T-helper 22 cell (primary cell): Measurements from ENCODE around the gene ASH1L.

Experiments used
- DNase-seq: peaks from one replicate; pipeline ENCODE4 v3.0.0-alpha.2; 2020; ENCODE audit warnings: low read depth

ASH1L gene

GRCh38 chr1:155326020-155326526, 236.5 kb downstream of the ASH1L start:
- no peak for DNase-seq

GRCh38 chr1:155325603-155325893, 237.1 kb downstream of the ASH1L start:
- no peak for DNase-seq

DNA sequence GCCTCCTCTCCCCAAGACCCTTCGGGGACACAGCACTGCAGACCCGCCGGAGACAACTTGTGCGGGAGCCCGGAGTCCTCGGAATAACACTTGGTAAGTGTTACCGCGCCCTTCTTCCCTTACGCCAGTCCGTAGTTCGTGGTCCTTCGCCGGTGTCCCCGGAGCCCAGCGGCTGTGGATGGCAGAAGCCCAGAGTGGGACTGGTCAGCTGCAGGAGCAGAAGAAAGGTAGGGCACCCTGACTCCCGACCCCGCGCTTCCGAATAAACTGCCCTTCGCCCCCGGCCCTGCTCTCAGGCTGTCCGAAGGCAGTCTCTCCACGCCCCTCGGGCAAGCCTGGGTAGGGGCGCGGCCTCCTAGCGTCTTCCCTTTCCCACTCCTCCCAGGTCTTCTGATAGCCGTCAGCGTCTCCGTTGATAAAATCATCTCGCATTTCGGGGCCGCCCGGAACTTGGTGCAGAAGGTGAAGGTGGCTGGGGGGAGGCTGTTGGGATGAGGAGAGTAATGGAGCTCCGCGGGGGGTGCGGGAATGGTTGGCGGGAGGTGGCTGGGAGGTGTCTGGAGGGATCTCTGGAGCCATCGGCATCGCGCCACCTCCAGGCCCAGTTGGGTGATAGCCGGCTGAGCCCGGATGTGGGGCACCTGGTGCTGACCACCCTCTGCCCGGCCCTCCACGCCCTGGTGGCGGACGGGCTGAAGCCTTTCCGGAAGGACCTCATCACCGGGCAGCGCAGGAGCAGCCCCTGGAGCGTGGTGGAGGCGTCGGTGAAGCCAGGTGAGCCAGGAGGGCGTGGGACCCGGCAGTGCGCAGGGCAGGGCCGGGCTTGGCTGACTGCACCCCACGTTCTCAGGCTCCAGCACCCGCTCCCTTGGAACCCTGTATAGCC, 237.6 kb downstream of the ASH1L start:
- no peak for DNase-seq

- peak; percentile 90 for DNase-seq
These were observed 238.4 kb downstream of the ASH1L start for GRCh38 chr1:155324037-155324716.

DNA sequence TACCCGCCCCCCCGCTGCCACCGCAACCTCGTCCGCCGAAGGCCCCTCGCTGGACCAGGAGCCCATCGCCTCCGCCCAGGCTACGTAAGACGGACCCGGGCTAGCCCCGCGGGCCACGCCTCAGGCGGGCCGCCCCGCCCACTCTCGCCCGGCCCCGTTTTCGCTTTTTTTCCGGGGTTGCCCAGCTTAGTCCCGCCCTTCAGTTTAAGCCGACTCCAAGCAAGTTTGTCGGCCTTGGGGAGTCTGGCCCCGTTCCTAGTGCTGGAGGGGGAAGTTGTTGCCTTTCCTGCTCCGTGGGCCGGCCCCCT, 238.9 kb downstream of the ASH1L start:
- peak; percentile 69 for DNase-seq

- DNase-seq = peak; percentile 60
These were observed 239.5 kb downstream of the ASH1L start for GRCh38 chr1:155322953-155323728.

DNA sequence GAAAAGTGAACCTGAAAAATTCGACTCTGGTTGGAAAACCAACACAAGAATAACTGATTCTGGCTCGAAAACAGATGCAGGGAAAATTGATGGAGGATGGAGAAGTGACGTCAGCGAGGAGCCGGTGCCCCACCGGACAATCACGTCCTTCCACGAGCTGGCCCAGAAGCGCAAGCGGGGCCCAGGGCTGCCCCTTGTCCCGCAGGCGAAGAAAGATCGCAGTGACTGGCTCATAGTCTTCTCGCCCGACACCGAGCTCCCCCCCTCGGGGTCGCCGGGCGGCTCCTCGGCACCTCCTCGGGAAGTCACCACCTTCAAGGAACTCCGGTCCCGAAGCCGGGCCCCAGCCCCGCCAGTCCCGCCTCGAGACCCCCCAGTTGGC, 240.0 kb downstream of the ASH1L start:
- no peak for DNase-seq

GRCh38 chr1:155321639-155322503, 240.7 kb downstream of the ASH1L start:
- no peak for DNase-seq

- peak; percentile 56 for DNase-seq
These were observed 241.7 kb downstream of the ASH1L start, which contains the start of gene RUSC1 for GRCh38 chr1:155320661-155321617. Gene RUSC1, plus strand, starts transcription at chr1:155320894. Its CDS starts 880 bp downstream, at chr1:155321774.

DNA sequence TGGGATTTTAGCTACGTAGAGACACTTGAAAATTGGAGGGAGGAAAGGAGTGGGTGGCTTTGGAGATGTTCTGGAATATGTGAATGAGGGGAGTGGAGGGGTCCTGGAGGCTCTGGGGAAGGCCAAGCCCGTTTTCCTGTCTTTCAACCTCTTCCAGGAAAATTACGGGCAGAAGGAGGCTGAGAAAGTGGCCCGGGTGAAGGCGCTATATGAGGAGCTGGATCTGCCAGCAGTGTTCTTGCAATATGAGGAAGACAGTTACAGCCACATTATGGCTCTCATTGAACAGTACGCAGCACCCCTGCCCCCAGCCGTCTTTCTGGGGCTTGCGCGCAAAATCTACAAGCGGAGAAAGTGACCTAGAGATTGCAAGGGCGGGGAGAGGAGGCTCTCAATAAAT, 242.4 kb downstream of the ASH1L start:
- no peak for DNase-seq

- DNase-seq = no peak
These were observed 243.1 kb downstream of the ASH1L start for GRCh38 chr1:155319536-155319935.

DNA sequence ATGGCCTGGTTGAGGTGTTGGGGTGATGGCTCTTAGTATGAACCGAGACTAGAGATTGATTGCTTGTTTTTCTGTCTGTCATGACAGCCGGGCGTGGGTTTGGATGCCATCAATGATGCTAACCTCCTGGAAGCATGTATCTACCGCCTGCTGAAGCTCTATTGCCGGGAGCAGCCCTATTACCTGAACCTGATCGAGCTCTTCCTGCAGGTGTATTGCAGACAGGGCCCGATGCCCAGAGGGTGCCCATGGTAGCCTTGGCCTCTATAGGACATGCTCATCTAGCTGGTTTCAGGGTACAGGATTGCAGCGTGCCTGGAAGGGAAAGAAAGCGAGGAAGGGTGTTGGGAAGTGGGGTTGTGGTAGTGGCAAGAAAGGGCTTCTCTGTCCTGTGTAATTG, 244.5 kb downstream of the ASH1L start:
- DNase-seq = no peak

DNA sequence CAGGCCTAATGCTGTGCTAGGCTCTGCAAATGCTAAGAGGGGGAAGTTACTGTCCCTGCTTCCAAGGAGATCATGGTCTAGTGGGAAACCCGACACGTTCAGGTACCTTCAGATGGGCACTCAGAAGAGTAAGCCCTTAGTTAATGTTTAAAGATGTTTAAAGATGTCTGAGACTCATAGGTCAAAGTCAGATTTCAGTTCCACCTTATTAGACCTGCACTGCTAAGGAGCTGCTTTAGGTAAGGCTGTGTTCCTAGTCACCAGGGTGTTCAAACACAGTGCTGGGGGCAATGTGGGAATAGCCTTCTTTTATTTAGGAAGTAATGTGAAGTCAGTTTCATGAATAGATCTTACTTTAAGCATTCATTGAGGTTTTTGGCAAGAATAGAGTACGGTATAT, 245.7 kb downstream of the ASH1L start:
- DNase-seq = no peak

DNA sequence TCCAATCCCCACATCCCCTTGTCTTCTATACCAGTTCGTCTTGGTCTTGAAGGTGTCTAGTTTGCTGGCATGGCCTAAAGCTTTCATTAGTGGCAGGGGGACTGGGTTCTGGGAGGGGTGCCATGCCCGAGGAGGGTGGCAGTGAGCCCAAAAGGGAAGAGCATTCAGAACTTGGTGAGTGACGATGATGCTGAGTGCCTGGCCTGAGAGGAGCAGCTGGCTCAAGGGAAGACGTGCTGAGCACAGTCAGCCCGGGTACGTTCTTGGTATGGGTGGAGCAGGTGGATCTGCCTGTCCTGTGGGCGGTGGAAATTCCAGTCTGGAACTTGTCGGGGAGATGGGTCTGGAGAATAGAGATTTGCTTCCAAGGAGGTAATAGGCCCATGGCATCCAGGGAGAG, 249.3 kb downstream of the ASH1L start:
- DNase-seq = no peak

DNA sequence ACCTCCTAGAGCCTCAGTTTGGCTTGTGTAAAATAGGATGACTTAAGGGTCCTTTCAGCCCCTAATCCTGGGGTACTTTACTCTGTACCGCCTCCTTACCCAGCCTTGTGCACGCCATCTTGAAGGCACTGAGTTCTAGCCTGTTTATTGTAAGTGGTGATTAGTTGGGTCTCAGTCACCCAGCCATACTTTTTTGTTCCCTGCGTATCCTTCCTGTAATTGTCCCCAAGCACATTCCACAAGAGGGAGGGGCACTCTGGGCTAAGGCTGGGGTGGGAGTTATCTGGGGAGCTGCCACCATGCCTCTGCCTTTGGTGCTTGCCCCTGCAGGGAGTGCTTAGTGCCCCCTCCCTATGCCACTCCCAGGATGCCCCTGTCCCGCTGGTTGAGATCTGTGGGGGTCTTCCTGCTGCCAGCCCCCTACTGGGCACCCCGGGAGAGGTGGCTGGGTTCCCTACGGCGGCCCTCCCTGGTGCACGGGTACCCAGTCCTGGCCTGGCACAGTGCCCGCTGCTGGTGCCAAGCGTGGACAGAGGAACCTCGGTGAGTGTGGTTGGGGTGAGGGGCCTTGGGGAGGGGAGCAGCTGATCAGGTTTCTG, 253.1 kb downstream of the ASH1L start:
- DNase-seq = no peak

- peak; percentile 99 for DNase-seq
These were observed 253.8 kb downstream of the ASH1L start, which contains the start of gene FDPS for GRCh38 chr1:155308493-155309422. Gene FDPS, plus strand, starts transcription at chr1:155308866. Its CDS starts 924 bp downstream, at chr1:155309790.

GRCh38 chr1:155307247-155307740, 255.3 kb downstream of the ASH1L start:
- DNase-seq = no peak

- DNase-seq = no peak
These were observed 256.7 kb downstream of the ASH1L start for GRCh38 chr1:155305881-155306391.
